Fibroblast of the aortic adventitia (primary cell): ENCODE results near the gene MYRIP. TPM values are rescaled to one million over a fixed set of nuclear protein-coding genes. Genes with fewer than 3 reads are reported as not detected.

Experiments used
- DNase-seq: peaks from one replicate; pipeline ENCODE4 v3.0.0-alpha.2; 2010; ENCODE audit warnings: low read depth
- H3K4me3 ChIP-seq: 2 replicates; pipeline ENCODE4 v1.5.1; 2011; ENCODE audit warnings: low read depth, mild to moderate bottlenecking, control low read depth, low read length, moderate library complexity
- CTCF ChIP-seq: IDR thresholded peaks from 2 replicates; pipeline ENCODE4 v1.5.1; 2011; ENCODE audit warnings: mild to moderate bottlenecking, low read length, control low read depth, inconsistent platforms; ENCODE audit not compliant: insufficient read depth
- total RNA-seq: library from RNA; depleted of rRNA; stranded (reverse); fragments of >200 nt; gene quantifications from 2 replicates; pipeline ENCODE4 v1.2.3, GENCODE V29; 2012; ENCODE audit warnings: low replicate concordance

Gene MYRIP
- total RNA-seq, 1 donor, result 8.6 TPM

- no peak overlapping the region for H3K4me3 ChIP-seq
- DNase-seq, result peak; percentile 44
- TF ChIP-seq CTCF, result no peak
Observed at GRCh38 chr3:40096661-40097111, 287.3 kb downstream of the MYRIP start.

- no peak for DNase-seq
- TF ChIP-seq CTCF, result no peak
- H3K4me3 ChIP-seq, result no peak overlapping the region
Observed at GRCh38 chr3:40097131-40098117, 288.0 kb downstream of the MYRIP start.

GRCh38 chr3:40098261-40098759 lies 288.9 kb downstream of the MYRIP start:
- TF ChIP-seq CTCF, result no peak
- H3K4me3 ChIP-seq, result no peak overlapping the region
- no peak for DNase-seq

GRCh38 chr3:40099871-40100270 lies 290.5 kb downstream of the MYRIP start:
- DNase-seq, result no peak
- H3K4me3 ChIP-seq, result no peak overlapping the region
- no peak for TF ChIP-seq CTCF

- H3K4me3 ChIP-seq, result no peak overlapping the region
- no peak for DNase-seq
- no peak for TF ChIP-seq CTCF
Observed at GRCh38 chr3:40102182-40102581, 292.8 kb downstream of the MYRIP start.

- H3K4me3 ChIP-seq, result no peak overlapping the region
- no peak for DNase-seq
- no peak for TF ChIP-seq CTCF
Observed at GRCh38 chr3:40103829-40104228, 294.4 kb downstream of the MYRIP start.
